GM08714 (cell line): ENCODE measurements around the gene DNAL4.

Experiments used
- H3K4me3 ChIP-seq: fragments of 200-500 bp; sonication (Bioruptor generic); 2 replicates; pipeline ENCODE4 v1.5.1; 2014; ENCODE audit warnings: mild to moderate bottlenecking, low read length, inconsistent platforms
- ZNF274 ChIP-seq: IDR thresholded peaks from 2 replicates; pipeline ENCODE4 v1.6.1; 2012; ENCODE audit warnings: mild to moderate bottlenecking, low read depth, low read length

The DNAL4 gene

DNA sequence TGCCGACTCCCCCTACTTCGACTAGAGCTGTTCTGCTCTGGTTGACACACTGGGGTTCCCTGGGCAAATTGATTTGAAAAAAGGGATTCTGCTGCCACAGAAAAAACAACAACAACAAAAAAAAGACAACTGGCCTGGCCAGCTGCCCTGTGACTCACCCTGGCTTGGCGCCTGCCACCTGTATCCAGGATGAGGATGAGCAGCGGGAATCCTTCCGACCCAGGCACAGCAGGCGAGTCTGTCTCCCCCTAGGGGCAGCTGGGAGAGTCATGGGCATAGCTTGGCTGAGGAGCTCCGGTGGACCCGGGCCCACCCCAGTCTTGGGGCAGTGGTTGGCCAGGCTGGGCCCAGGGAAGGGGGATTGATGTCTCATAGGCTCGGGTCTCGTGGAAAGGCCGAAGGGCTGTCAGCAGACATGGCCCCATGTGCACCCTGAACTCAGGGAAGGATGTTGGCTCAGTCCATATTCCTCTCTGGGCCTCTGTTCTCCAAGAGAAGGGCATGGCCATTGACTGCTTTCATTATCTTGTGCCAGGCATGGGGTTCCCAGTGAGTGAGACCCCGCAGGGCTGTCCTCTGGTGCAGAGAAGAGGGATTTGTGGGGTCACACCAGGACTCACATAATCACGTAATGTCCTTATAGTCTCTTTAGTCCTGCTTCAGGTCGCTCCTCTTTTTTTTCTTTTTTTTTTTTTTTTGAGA, 27.7 kb downstream of the DNAL4 start:
- H3K4me3 ChIP-seq = no peak overlapping the region
- TF ChIP-seq ZNF274 = no peak

DNA sequence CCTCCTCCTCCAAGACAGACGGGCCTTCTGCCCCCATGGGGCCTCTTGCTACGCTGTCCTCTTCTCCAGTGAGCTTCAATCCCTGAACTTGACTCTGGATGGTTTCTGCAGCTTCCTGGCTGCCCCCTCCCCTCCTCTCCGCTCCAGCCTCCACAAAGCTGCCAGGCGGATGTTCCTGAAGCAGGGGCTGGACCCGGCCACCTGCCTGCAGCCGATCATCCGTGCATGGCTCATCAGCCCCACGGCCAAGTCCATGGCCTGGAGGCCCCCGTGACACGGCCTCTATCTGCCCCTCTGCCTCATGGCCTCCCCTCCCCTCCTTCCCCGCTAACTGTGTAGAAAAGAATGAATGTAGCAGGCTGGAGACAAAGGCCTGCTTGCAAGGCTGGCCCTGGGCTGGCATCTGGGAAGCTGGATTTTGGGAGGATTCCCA, 31.4 kb downstream of the DNAL4 start:
- H3K4me3 ChIP-seq = no peak overlapping the region
- TF ChIP-seq ZNF274 = no peak

DNA sequence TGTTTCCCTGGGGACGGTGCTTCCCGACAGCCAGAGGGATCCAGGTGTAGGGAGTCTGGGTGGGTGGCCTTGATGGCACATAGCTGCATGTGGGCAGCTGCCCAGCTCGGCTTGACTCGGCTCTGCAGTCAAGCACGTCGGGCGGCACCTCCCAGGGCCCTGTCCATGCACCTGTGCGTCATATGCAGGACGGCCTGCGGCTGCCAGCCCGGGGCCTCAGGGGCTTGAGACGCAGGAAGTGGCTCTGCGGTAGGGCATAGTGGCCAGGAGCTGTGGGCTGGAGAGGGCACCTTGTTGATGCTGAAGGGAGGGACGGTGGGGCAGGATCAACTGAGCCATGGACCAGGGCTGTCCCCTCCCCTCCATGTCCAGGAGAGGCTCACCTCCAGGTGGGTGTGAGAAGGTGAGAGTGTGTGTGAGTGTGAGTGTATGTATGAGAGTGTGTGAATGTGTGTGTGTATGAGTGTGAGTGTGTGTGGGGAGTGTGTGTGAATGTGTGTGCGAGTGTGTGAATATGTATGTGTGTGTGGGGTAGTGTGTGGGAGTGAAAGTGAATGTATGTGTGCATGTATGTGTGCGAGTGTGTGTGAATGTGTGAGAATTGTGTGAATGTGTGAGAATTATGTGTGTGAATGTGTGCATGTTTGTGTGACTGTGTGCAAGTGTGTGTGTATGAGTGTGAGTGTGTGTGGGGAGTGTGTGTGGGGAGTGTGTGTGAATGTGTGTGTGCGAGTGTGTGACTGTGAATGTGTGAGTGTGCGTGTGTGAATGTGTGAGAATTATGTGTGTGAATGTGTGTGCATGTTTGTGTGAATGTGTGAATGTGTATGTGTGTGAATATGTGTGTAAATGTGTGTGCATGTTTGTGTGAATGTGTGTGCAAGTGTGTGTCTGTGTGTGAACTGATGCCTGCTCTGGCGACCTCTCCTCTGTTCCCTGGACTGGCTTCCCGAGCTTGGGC, 32.5 kb downstream of the DNAL4 start:
- no peak for TF ChIP-seq ZNF274

DNA sequence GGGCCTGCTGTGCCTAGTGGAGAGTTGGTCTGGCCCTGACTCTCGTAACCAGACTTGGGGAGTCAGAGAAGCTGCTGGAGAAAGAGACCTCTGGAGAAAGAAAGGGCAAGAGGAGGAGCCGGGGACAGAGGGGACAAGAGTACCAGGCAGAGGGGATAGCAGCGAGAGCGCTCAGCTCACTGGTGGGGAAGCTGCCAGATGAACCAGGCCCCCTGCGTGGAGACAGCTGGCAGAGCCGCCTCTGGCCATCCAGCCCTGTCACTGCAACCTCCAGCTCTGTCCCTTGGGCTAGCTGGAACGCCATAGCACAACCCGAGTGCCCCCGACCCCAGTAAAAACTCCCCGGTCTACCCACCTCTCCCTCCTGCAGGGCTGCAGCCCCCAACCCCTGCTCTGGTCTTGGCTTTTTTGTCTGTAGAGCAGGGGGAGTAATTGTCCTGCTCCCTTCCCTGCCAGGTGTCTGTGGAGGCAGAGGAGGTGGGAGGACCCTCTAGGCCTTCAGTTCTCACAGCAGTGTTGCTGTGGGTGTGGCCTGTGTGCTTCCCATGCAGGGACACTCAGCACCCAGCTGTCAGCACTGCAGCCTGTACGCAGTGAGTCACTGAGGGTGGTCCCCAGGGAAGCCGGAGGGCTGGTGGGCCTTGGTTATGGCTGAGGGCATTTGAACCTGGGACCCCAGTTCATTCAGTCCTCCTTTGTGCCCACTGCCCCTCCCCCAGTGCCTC, 33.3 kb downstream of the DNAL4 start:
- no peak overlapping the region for H3K4me3 ChIP-seq

More for the DNA sequence above, 32.5 kb downstream of the DNAL4 start:
- H3K4me3 ChIP-seq = no peak overlapping the region

DNA sequence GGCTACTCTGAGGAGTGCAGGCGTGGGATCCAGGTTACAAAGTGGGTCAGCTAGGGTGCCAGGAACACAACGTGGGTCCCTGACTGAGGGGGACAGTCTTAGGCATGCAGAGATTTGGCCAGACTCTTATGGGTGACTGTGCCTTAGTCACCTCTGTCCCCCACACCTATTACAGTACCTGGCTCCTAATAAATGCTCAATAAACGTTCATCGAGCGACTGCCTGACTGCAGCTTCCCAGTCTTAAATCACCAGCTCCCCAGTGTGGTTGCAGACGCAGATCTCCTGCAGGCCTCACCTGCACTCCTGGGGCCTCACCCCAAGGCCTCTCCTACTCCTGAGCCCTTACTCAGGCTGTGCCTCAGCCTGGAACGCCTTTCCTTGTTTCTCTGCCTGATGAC, 34.9 kb downstream of the DNAL4 start:
- H3K4me3 ChIP-seq = no peak overlapping the region
- no peak for TF ChIP-seq ZNF274

More for the DNA sequence above, 33.3 kb downstream of the DNAL4 start:
- no peak for TF ChIP-seq ZNF274

DNA sequence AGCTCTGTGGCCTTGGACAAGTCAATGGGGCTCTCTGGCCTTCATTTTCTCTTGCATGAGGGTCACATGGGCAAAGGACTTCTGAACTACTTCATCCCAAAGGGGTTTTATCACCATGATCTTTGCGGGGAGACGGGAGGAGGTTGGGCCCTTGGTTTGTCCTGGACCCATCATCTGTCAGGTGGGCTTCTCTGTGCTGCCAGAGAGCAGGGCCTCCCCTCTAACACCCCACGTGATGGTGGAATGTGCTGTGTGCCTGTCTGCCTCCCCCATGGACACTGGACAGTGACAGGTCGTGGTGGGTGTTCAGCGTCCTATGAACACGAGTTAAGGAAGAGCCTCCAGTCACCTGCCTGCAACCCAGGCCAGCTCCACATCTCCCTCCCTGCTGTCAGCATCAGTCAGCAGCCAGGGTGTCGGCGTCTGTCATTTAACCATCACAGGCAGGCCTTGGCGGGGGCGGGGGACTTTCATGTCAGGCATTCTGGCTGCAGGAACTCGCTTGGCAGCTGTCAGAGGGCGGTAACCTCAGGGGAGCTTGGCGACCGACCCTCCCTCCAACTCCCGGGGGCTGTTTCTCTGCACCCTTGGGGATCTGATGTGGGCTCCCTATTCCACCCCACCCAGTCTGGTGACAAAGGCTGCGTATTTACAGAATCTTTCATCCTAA, 35.5 kb downstream of the DNAL4 start:
- no peak overlapping the region for H3K4me3 ChIP-seq
- TF ChIP-seq ZNF274 = no peak

DNA sequence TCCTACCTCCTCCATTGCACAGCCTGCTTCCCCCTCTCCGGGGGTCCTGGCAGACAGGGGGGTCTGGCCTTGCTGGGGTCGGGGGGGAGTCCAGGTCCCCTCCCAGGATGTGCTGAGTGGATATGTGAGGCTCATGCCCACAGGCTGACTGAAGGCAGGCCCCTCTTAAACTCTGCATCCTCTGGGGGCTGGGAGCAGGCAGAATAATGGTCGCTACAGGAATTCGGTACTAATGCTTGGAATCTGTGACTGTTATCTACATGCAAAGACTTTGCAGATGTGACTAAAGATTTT, 36.5 kb downstream of the DNAL4 start:
- H3K4me3 ChIP-seq = peak overlapping the region; percentile 88; the same call in 1 of the 2 replicates
- TF ChIP-seq ZNF274 = no peak

DNA sequence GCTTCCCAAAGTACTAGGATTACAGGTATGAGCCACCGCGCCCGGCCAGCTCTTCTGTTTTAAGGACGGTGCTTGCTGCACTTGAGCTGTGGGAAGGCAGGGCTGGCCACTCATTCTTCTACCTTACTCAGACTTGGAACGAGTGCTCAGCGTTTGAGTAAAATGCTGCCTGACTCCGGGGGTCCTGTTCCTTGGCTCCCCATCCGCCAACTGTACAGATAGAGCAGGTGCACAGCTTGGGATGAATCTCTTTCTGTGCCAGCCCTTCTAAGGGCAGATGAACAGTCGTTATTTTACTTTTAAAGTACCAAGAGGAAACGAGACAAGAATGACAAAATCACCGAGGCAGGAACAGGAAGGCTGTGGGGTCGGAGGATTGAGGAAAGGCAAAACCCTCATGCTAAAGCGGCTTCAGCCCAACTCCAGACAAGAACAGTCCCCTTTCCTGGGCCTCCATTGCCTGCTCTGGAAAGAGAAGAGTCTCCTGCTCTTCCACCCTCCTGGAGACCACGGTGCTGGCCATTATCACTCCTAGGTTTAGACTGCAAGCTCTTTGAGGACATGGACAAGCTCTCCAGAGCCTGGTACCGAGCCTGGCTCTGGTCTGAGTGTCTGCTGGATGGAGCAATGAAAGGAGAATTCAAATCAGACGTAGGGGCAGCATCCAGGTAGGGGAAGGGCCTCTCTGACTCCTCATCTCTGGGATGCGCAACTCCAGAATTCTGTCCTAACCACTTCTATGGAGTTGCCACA, 37.1 kb downstream of the DNAL4 start:
- no peak for TF ChIP-seq ZNF274
- peak overlapping the region; percentile 88 for H3K4me3 ChIP-seq

DNA sequence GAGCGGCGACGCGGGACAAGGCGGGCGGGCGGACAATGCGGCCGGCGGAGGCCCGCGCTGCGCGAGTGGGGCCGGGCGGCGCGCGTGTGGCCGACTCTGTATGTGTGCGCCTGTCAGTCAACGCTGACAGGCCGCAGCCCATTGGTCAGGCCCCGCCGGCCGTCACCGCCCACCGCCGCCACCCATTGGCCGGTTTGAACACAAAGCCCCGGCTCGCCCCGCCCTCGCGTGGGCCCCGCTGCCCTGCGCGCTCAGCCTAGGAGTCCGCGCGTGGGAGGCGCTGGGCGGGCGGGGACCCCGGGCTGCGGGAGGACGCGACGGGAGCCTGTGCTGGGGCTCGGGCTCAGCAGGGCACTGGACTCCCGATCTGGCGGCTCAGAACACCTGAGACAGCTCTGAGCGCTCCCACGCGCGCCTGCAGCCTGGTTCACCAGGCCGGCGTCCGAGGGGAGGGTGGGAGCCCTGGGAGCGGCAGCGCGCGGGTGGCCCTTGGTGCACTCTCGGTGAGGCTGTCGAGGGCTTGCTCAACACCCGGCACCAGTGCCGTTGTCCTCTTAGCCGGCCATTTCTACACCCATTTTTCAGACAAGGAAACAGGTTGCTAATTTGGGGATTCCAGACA, 37.9 kb downstream of the DNAL4 start, which contains the start of gene SUN2:
TSS of gene SUN2 (minus strand) at position 88 of the 622 bp plus-strand sequence. CDS start 3,370 bp downstream, outside the sequence.
- H3K4me3 ChIP-seq = peak within 1 kb of the TSS; percentile 88
- TF ChIP-seq ZNF274 = no peak

DNA sequence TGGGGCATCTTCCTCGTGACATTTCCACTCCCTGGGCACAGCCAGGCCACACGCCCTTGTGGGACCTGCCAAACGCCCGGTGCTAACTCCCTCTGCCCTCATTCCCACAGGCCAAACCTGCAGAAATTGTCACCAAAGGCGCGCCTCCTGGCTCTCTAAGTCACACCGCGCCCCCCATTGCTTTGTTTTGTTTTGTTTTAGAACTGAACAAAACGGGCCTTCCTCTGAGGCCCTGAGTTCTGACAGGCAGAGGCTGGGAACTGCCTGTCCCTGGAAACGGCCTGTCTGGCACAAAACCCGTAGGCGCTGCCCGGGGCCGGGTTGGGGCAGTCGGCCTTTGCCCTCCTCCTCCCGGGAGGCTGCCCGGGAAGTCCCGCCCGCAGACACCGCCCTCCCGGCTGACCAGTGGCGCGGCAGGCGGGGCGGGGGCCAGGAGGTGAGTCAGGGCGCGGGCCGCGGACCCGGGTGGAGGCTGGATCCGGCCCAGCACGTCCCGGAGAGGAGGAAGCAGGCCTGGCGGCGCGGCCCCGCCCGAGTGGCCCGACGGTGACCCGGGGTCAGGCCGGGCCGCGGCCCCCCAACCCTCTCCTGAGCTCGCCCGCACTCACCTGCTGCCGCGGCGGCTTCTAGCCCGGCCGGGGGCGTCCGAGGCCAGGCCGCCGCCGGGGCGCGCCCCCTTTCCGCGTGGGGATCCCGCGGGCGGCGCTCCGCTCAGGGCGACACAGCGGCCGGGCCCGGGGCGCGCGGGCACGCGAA, 38.6 kb downstream of the DNAL4 start:
- peak overlapping the region; percentile 88 for H3K4me3 ChIP-seq
- TF ChIP-seq ZNF274 = no peak

DNA sequence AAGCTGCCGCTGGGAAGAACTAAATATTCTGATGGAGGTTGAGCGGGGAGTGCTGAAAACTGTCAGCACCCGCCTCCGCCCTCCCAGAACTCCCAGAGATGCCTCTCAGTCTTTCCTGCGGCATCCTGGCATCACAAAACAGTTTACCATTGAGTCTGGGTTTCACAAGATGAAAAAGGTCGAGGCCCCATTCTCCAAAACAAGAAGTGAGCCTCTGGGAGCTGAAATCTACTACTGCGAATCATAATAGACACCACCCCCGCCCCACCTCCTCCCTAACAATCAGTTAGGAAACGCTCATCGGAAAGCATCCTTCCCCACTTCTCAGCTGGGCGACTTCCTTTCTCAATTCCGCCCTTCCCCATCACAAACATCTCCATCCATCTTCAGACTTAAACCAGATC, 39.2 kb downstream of the DNAL4 start:
- peak overlapping the region; percentile 88 for H3K4me3 ChIP-seq
- no peak for TF ChIP-seq ZNF274
